GM19463 (cell line): ENCODE results near the gene ESPNL.

Source experiments
- ATAC-seq: cut with Tn5 transposase; IDR thresholded peaks from one replicate; pipeline ENCODE4 v1.9.1; 2021; ENCODE audit warnings: mild to moderate bottlenecking, moderate library complexity; ENCODE audit not compliant: unreplicated experiment

ESPNL gene

GRCh38 chr2:238155761-238156694, 55.9 kb downstream of the ESPNL start:
- ATAC-seq, result no peak

GRCh38 chr2:238157506-238158017, 57.4 kb downstream of the ESPNL start:
- ATAC-seq, result no peak

GRCh38 chr2:238158018-238158508, 57.9 kb downstream of the ESPNL start:
- ATAC-seq, result no peak

- ATAC-seq, result no peak
Observed at GRCh38 chr2:238158509-238159070, 58.5 kb downstream of the ESPNL start, which contains the start of gene ERFE. ERFE (plus strand) TSS chr2:238158970; CDS start chr2:238159008, 38 bp downstream.

GRCh38 chr2:238159071-238159539, 59.0 kb downstream of the ESPNL start:
- ATAC-seq, result no peak

GRCh38 chr2:238159661-238160205, 59.6 kb downstream of the ESPNL start:
- no peak for ATAC-seq

GRCh38 chr2:238160206-238161129, 60.3 kb downstream of the ESPNL start:
- no peak for ATAC-seq

- ATAC-seq, result no peak
Observed at GRCh38 chr2:238161291-238162051, 61.3 kb downstream of the ESPNL start.

GRCh38 chr2:238162251-238162845, 62.2 kb downstream of the ESPNL start:
- no peak for ATAC-seq

- ATAC-seq, result no peak
Observed at GRCh38 chr2:238162846-238163441, 62.8 kb downstream of the ESPNL start.

GRCh38 chr2:238163481-238164198, 63.5 kb downstream of the ESPNL start:
- no peak for ATAC-seq

- ATAC-seq, result no peak
Observed at GRCh38 chr2:238164906-238165287, 64.8 kb downstream of the ESPNL start.

GRCh38 chr2:238165288-238165921, 65.3 kb downstream of the ESPNL start:
- ATAC-seq, result no peak

- no peak for ATAC-seq
Observed at GRCh38 chr2:238166391-238167343, 66.5 kb downstream of the ESPNL start.

- no peak for ATAC-seq
Observed at GRCh38 chr2:238167344-238167715, 67.2 kb downstream of the ESPNL start.

- ATAC-seq, result no peak
Observed at GRCh38 chr2:238167761-238168160, 67.6 kb downstream of the ESPNL start.
